ACC112 (cell line): ENCODE measurements around the gene SLC38A7.

ENCODE experiments used
- H2AFZ ChIP-seq: fragments of 200-600 bp; sonication (generic); one replicate; pipeline ENCODE4 v1.6.0; 2017; ENCODE audit warnings: antibody characterized with exemption, low read length; ENCODE audit not compliant: unreplicated experiment
- H3K27ac ChIP-seq: fragments of 200-600 bp; sonication (generic); 2 replicates; pipeline ENCODE4 v1.5.1; 2014; ENCODE audit warnings: low read depth, mild to moderate bottlenecking, antibody characterized with exemption, low read length, moderate library complexity
- H3K27me3 ChIP-seq: fragments of 200-600 bp; sonication (generic); 2 replicates; pipeline ENCODE4 v1.6.1; 2014; ENCODE audit warnings: mild to moderate bottlenecking, antibody characterized with exemption, low read length, moderate library complexity, mixed read lengths; ENCODE audit not compliant: insufficient read depth
- H3K36me3 ChIP-seq: fragments of 200-600 bp; sonication (generic); 2 replicates; pipeline ENCODE4 v1.6.1; 2016; ENCODE audit warnings: mild to moderate bottlenecking, antibody characterized with exemption, low read length, moderate library complexity, mixed read lengths; ENCODE audit not compliant: insufficient read depth
- H3K4me1 ChIP-seq: fragments of 200-600 bp; sonication (generic); one replicate; pipeline ENCODE4 v1.6.1; 2016; ENCODE audit warnings: low read length, mixed read lengths; ENCODE audit not compliant: insufficient read depth, unreplicated experiment, control insufficient read depth
- H3K4me3 ChIP-seq: fragments of 200-600 bp; sonication (generic); 2 replicates; pipeline ENCODE4 v1.5.1; 2014; ENCODE audit warnings: mild to moderate bottlenecking, low read depth, low read length
- H3K79me2 ChIP-seq: fragments of 200-600 bp; sonication (generic); one replicate; pipeline ENCODE4 v1.6.0; 2016; ENCODE audit warnings: low read length; ENCODE audit not compliant: control insufficient read depth, unreplicated experiment, insufficient read depth

Gene SLC38A7, protein sequence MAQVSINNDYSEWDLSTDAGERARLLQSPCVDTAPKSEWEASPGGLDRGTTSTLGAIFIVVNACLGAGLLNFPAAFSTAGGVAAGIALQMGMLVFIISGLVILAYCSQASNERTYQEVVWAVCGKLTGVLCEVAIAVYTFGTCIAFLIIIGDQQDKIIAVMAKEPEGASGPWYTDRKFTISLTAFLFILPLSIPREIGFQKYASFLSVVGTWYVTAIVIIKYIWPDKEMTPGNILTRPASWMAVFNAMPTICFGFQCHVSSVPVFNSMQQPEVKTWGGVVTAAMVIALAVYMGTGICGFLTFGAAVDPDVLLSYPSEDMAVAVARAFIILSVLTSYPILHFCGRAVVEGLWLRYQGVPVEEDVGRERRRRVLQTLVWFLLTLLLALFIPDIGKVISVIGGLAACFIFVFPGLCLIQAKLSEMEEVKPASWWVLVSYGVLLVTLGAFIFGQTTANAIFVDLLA

DNA sequence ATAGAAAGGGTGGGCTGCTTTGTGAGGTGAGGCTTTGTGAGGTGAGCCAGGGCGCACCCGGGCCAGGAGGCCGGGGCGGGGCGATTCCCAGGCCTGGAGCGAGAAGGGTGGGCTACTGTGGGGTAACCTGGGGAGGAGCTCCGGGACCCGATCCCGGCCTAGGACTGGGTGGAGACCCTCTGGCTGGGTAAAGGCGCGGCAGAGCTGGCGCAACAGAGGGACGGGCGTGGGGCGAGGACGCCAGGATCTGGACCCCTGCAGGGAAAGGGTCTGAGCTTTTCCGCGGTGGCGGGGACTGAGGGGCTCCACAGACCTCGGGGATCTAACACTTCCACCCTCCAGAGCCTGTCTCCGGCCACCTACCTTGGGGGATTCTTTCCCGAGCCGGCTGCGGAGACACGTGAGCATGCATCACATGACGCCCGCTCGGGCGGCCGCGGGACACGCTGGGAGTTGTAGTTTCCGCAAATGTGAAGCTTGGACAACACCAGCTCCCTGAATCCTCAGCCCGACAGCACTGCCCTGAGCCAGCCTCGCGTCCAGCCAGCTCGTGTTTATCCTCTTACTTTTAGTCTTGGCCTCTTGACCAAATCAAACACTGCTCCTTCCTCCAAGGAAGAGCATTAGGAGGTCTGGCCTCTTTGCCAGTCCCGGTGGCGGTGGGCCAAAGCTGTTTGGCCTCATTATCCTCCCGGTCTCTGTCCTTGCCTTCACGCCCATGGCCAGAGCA lies at the start of gene SLC38A7:
SLC38A7 (minus strand) TSS at position 417 of the 730 bp plus-strand sequence. CDS start 4,644 bp downstream, outside the sequence.
- Histone ChIP-seq H3K27ac (peak within 1 kb of the TSS; percentile 64), H3K79me2 (peaks cover 16% of the 10 kb centered on the region), H3K4me3 (peak within 1 kb of the TSS; percentile 96), H3K27me3 (no peaks in the 10 kb centered on the region), H2AFZ (peak within 1 kb of the TSS; percentile 96), H3K36me3 (peaks cover 7% of the 10 kb centered on the region; the same call in 1 of the 2 replicates), H3K4me1 (peaks cover 12% of the 10 kb centered on the region)

DNA sequence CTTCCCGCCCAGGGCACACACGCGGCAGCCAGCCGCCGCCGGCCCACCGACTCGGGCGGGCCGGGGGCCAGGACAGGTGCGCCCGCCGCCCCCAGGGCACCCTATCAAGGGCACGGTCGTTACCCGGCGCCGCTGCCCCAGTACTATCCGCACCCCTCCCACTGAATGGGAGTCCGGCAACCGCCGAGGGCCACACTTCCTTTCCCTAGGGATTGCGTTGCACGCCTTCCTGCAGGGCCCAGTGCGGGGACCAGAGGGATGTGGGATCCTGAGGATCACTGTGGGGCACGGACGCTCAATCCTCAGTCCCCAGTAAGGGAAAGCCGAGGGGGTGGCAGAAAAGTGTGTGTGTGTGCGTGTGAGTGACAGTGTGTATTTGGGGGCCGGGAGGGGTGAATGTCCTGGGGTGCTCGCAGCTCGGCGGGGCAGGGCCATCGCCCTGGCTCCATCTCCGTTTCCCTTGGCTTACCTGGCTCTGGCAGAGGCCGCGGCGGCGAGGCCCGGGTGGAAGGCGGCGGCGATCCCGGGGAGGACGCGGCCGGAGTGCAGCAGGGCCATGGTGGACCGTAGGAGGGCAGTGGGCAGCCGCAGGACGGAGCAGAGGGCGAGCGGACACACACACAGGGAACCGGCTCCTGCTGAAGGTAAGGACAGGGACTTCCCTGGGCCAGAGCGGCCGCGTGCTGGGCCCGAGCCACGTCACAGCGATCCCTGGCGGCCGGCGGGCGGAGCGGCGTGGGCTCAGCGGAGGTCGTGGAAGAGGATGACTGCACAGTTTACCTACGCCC lies 49.3 kb upstream of the SLC38A7 start, which contains the start of gene GOT2:
GOT2 (minus strand) TSS at position 646 of the 788 bp plus-strand sequence; CDS start at position 558, 88 bp downstream.
- Histone ChIP-seq H3K4me3 (peak within 1 kb of the TSS; percentile 93), H3K36me3 (no peaks in the 10 kb centered on the region)

DNA sequence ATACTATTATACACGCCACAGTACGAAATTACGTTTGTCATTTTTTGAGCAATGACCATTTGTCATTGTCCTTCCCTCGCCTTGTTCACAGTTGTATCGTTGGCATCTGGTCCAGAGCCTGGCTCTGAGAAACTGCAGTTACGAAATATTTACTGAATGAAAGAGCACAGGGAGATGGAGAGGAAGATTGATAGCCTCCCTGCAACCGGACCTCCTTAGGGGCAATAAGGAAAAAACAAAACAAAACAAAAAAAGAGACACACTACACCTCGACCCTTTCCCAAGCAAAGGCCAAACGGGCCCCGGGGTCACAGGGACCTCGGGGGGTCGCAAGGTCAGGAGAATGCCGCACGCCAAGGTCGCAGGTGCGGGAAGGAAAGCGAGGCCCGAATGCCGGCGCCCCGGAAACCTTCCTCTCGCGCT lies 48.7 kb upstream of the SLC38A7 start:
- H3K79me2 ChIP-seq, result peaks cover 53% of the 10 kb centered on the region
- peak overlapping the region; percentile 97 for H2AFZ ChIP-seq
- H3K36me3 ChIP-seq, result no peaks in the 10 kb centered on the region
- peak overlapping the region; percentile 93 for H3K4me3 ChIP-seq
- peaks cover 16% of the 10 kb centered on the region for H3K4me1 ChIP-seq
- H3K27me3 ChIP-seq, result no peaks in the 10 kb centered on the region
- peak overlapping the region; percentile 52; the same call in 1 of the 2 replicates for H3K27ac ChIP-seq

More for the DNA sequence above, 49.3 kb upstream of the SLC38A7 start, which contains the start of gene GOT2:
- Histone ChIP-seq H3K27me3 (no peaks in the 10 kb centered on the region), H2AFZ (peak within 1 kb of the TSS; percentile 97), H3K4me1 (peaks cover 16% of the 10 kb centered on the region), H3K79me2 (peaks cover 47% of the 10 kb centered on the region), H3K27ac (peak within 1 kb of the TSS; percentile 52; the same call in 1 of the 2 replicates)

DNA sequence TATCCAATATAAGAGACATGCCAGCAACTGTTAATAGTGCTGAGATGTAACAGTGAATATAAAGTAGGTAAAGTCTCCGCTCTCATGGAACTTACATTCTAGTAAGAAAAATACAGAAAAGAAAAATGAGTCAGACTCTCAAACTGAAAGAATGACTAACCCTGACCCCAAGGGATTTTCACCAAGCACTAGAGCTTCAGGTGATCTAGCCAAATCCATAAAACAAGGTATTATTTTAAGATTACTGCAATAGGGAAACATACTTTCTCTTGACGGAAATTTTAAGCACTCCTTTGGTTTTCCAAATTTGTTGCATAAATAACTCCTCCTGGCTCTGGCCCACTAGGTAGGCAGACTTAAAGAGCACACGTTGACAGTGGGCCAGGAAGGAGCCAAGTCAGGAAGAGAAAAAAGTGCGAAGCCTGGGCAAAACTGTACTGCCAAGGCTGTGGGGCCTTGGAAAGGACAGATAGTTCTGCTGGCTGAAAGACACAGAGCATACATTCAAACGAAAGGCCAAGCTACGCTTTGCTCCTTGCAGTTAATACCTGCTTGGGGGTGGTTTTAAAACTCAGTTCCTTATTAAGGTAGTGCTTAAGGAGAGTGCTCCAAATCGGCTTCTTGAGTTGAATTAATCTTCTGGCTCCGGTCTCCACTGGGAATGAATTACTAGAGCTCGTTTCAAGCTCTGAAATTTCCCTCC lies 48.1 kb upstream of the SLC38A7 start:
- H3K79me2 ChIP-seq, result peaks cover 58% of the 10 kb centered on the region
- peak overlapping the region; percentile 52 for H3K27ac ChIP-seq
- H2AFZ ChIP-seq, result peak overlapping the region; percentile 21

DNA sequence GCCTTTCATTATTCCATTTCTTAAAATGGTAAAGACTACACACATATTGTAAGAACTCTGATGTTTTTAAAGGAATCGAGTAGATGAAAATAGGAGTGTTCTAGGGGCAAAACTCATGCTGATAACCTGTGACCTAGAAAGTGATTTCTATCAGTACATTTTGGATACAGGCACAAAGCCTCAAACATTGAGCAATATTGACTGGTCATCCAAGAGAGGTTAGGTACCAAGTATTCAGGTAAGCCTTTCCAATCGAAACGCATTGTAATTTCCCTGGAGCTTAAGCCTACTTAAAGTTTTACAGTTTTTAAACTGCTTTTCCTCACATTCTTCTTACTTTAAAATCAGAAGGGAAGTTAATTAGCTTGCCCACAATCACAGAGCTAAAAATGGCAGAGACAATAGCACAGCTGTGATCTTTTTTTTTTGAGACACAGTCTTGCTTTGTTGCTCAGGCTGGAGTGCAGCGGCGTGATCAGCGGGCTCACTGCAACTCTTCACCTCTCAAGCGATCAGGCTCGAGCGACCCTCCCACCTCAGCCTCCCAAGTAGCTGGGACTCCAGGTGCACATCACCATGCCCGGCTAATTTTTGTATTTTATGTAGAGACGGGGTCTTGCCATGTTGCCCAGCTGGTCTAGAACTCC lies 46.3 kb upstream of the SLC38A7 start:
- peaks cover 66% of the 10 kb centered on the region for H3K79me2 ChIP-seq
- no peak overlapping the region for H3K27ac ChIP-seq
- H3K27me3 ChIP-seq, result no peaks in the 10 kb centered on the region
- no peaks in the 10 kb centered on the region for H3K36me3 ChIP-seq
- H2AFZ ChIP-seq, result no peak overlapping the region
- peaks cover 16% of the 10 kb centered on the region for H3K4me1 ChIP-seq
- H3K4me3 ChIP-seq, result no peak overlapping the region

More for the DNA sequence above, 48.1 kb upstream of the SLC38A7 start:
- H3K4me3 ChIP-seq, result peak overlapping the region; percentile 93
- no peaks in the 10 kb centered on the region for H3K27me3 ChIP-seq
- no peaks in the 10 kb centered on the region for H3K36me3 ChIP-seq
- peaks cover 16% of the 10 kb centered on the region for H3K4me1 ChIP-seq

DNA sequence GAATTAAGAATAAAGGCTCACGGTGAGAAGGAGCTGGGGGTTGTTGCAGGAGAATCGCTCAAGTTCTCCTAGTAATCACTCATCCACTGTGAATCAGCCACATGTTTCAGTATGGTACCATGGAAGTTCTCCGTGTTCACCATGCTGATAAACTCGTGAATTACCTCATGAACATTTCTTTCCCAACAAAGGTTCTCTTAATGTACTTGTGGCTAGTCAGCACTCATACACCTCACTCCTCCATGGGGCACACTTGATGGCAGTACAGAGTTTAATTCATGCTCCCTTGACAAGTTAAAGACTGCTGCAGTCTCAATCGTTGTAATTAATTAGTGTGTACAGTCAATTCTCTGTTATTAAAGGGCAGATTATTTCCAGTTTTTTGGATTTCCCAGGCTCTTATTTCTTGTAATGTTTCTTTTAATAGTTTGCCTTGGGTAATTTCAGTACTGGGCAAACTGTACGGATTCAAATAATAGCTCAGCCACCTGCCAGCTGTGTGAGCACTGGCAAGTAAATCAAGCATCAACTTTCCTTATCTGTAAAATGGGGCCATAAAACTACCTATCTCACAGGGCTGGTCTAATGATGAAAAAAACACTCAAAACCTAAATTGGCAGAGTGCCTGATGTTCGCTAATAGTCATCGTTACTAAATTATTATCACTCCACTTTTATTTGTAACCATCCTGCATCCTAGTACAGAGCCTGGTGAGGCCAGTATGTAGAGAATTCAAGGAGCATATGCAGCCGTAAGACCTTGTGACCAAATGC lies 43.4 kb upstream of the SLC38A7 start:
- H3K4me3 ChIP-seq, result no peak overlapping the region
- no peak overlapping the region for H3K27ac ChIP-seq
- H3K4me1 ChIP-seq, result peaks cover 15% of the 10 kb centered on the region
- H2AFZ ChIP-seq, result no peak overlapping the region
- no peaks in the 10 kb centered on the region for H3K36me3 ChIP-seq
- peaks cover 58% of the 10 kb centered on the region for H3K79me2 ChIP-seq
- H3K27me3 ChIP-seq, result no peaks in the 10 kb centered on the region

DNA sequence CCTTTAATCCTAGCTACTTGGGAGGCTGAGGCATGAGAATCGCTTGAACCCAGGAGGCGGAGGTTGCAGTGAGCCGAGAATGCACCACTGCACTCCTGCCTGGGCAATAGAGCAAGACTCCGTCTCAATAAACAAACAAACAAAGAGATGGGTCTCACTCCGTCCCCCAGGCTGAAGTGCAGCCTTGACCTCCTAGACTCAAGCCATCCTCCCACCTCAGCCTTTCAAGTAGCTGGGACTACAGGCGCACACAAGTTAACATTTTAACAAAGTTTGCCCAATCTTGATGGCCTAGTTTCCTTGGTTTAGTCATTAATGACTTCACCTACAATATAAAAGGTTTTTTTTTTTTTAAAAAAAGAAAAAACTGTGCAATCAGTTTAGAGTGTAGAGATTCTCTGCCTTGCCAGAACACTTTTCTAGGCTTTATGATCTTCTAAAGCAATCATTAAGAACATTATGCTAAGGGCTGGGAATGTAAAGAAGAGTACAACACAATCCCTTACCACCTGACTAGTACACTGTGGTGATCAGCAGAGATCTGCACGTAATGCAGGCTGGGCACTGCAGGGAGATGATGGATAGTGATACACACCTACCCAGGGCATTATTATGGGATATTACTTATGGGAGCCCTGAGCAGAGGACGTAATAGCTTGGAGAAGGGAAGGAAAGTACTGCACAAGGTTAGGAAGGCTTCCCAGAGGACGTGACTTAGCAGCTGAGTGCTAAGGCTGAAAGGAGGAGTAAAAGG lies 42.6 kb upstream of the SLC38A7 start:
- Histone ChIP-seq H3K36me3 (no peaks in the 10 kb centered on the region), H3K79me2 (peaks cover 50% of the 10 kb centered on the region), H3K27ac (no peak overlapping the region), H2AFZ (no peak overlapping the region), H3K4me1 (peaks cover 7% of the 10 kb centered on the region), H3K27me3 (no peaks in the 10 kb centered on the region), H3K4me3 (no peak overlapping the region)

DNA sequence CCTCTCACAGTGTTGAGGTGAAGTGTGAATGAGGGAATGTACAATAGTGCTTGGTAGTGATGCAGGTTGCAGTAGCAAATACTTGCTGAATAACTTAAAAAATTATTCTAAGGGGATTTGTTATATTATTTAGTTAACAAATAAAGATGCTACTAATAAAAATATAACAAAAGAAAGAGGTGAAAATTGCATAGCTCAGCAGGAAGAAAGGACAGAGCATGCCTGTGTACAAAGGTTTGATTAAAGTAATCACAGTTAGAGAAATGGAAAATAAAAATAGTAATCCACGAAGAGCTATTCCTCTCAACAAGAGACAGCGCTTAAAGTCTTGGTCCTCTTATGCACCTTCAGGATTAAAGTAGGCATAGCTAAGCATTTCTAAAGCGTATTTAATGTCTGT lies 38.5 kb upstream of the SLC38A7 start:
- Histone ChIP-seq H3K27ac (no peak overlapping the region), H3K27me3 (no peaks in the 10 kb centered on the region), H3K4me3 (no peak overlapping the region), H3K36me3 (peaks cover 9% of the 10 kb centered on the region; the same call in 1 of the 2 replicates), H2AFZ (no peak overlapping the region), H3K4me1 (no peaks in the 10 kb centered on the region), H3K79me2 (peaks cover 12% of the 10 kb centered on the region)
